HG02763 (cell line): Measurements from ENCODE around the gene SAYSD1.

Experiments
- ATAC-seq: cut with Tn5 transposase; IDR thresholded peaks from one replicate; pipeline ENCODE4 v1.9.1; 2021; ENCODE audit warnings: mild to moderate bottlenecking, moderate library complexity; ENCODE audit not compliant: unreplicated experiment

SAYSD1 gene

GRCh38 chr6:39058471-39059147 is 56.4 kb downstream of the SAYSD1 start:
- ATAC-seq, result no peak

GRCh38 chr6:39057251-39058155 is 57.5 kb downstream of the SAYSD1 start:
- ATAC-seq, result no peak

DNA sequence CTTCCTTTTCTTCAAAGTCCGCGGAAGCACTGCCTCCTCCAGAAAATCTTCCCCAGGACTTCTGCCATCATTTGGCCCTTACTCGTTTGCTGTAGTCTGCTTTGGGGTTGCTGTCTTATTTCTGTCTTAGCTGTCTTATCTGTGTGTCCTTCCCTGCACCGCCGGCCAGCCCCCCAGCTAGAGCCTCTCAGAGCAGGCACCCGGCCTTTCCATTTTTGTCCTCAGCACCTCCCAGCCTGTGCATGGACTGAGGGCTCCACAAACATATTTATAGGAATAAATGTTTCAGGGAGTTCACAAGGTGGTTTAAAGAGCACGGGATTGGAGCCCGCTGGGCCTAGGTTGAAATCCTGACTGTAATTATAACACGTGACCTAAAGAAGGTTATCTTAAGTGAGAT is 58.3 kb downstream of the SAYSD1 start:
- no peak for ATAC-seq

GRCh38 chr6:39056191-39056590 is 58.8 kb downstream of the SAYSD1 start:
- ATAC-seq, result no peak

DNA sequence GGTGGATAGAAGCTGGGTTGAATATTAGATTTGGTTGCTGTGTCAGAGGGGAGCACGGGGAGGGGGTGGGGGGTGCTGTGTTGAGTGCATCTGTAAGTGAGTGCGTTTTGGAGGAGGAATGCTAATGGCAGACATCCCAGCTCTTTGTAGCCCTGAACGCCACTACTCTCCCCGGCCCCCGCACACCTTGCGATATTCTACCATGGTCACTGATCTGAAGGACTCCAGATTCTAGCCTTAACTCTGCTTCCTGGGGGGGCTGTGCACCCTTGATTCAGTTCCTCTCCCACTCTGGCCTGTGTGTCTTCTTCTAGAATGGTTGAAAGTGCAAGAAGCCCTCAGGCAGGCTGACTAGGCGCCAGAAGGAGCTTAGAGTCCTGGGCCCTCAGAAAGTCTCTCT is 59.3 kb downstream of the SAYSD1 start:
- ATAC-seq, result no peak

DNA sequence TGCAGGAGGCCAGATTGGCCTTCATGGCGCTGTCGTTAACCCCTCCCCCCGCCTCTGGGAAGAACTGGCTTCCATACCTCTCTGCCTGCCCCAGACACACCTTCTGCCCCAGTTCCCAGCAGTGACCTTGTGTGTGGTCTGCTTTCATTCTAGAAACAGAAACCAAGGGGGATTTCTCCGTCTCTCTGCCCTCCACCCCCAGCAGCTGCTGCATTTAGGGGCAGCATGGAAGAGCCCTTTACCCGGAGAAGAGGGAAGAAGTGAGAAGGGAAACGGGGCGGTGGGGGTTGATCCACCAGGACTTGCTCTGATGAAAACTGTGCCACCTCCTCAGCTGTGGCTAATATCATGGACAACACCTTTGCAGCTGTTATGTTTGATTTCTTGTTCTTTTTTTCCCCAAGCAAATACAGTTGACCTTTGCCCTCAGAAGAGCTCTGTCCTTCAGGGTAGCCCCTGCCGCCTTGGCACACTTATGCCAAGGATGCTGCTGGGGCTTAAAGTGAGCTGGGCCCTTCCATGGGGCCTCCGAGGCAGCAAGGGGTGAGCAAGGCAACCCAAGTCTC is 60.3 kb downstream of the SAYSD1 start:
- no peak for ATAC-seq
